Activated naive CD4-positive, alpha-beta T cell treated with anti-CD3 and anti-CD28 coated beads for 36 hours (primary cell): ENCODE results near the gene DTL. TPM values are rescaled to one million over a fixed set of nuclear protein-coding genes. Genes with fewer than 3 reads are reported as not detected.
"Not testable (repeated sequence)": the region's sequence is repeated elsewhere in the genome, so short reads cannot be mapped to it uniquely, and the experiment has no call there.

Experiments
- CTCF ChIA-PET: fragments of 350-600 bp; sonication (Branson Sonifier 250); formaldehyde crosslinking; loops from one replicate; lab custom pipeline; 2021; ENCODE audit warnings: antibody characterized with exemption; lab: Charles Lee
- DNase-seq: peaks from one replicate; pipeline ENCODE4 v3.0.0-alpha.2; 2020
- H3K27ac Mint-ChIP-seq: one replicate; pipeline ENCODE4 v1.8.0; 2021; ENCODE audit warnings: mild to moderate bottlenecking, mixed read lengths
- H3K27me3 Mint-ChIP-seq: one replicate; pipeline ENCODE4 v1.8.0; 2021; ENCODE audit warnings: low read depth, mixed read lengths
- H3K36me3 Mint-ChIP-seq: one replicate; pipeline ENCODE4 v1.8.0; 2021; ENCODE audit warnings: low read depth, mixed read lengths
- H3K4me1 Mint-ChIP-seq: one replicate; pipeline ENCODE4 v1.8.0; 2021; ENCODE audit warnings: low read depth, mixed read lengths
- H3K4me3 Mint-ChIP-seq: one replicate; pipeline ENCODE4 v1.8.0; 2021; ENCODE audit warnings: mild to moderate bottlenecking, moderate library complexity, mixed read lengths
- H3K9me3 Mint-ChIP-seq: one replicate; pipeline ENCODE4 v1.8.0; 2021; ENCODE audit warnings: mixed read lengths
- intact Hi-C: fragments of 100-400 bp; cut with micrococcal nuclease; formaldehyde crosslinking; loops from one replicate; pipeline ENCODE4 v1.15.1; 2023
- total RNA-seq, 2 experiments: library from RNA; stranded (reverse); gene quantifications; one replicate each; pipeline ENCODE4 v1.2.3, GENCODE V29; 2021

Gene DTL
- total RNA-seq, 2 experiments from 2014 or later, result 106 to 121 TPM

DNA sequence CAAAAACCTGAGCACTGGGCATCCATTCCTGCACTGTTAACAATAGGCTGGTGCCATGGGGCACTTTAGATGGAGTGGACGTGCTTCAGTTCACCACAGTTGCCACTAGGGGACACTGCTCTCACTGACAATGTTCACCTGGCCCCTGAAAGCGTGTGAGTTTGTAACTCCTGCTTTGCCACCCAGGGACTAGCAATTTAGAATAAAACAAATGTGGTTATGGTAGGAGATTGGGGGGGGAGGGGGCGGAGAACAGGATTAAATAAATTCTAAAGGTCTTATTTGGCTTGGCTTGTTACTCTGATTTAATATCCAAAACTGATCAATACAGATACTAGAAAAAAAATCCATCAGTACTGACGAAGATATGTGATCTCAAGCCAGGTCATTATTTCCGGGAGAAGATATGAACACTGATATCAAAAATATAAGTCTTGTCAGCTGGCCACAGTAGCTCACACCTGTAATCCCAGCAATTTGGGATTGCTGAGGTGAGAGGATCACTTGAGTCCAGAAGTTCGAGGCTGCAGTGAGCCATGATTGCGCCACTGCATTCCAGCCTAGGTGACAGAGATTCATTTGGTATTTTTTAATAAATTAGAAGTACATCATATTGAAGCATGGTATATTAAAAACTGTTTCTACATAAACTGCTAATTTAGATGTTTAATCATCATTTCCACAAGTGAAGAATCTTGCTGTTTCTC, 23.4 kb upstream of the DTL start:
- Mint-ChIP-seq H3K36me3 (peaks cover 21% of the 10 kb centered on the region), H3K4me1 (no peaks in the 10 kb centered on the region), H3K27ac (no peak overlapping the region), H3K4me3 (no peak overlapping the region), H3K9me3 (peaks cover 1% of the 10 kb centered on the region), H3K27me3 (no peaks in the 10 kb centered on the region)
- CTCF ChIA-PET, result interaction anchor here (0.8 to 2.7 kb wide), 11 partner anchors 17 to 444 kb away, joined by 3 to 32 read pairs (median 6); partner anchors contain the start of genes DTL and INTS7
- intact Hi-C loops, result loop anchor here (1.0 kb wide), 5 partner anchors 23 to 444 kb away; partner anchors contain the start of genes DTL and INTS7
- peak; percentile 84 for DNase-seq

DNA sequence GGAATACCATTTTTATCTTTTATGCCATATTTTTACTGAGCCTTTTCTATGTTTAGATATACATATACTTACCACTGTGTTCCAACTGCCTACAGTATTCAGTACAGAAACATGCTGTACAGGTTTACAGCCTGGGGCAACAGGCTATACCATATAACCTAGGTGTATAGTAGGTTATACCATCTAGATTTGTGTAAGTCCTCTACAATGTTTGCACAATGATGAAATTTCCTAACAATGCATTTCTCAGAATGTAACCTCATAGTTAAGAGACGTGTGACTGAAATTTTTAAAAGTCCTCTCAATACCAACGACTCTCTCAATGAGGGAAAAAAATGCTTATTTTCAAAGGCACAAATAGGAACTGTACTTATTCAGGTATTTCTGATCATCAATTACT, 21.9 kb upstream of the DTL start:
- no peak for DNase-seq
- no peak overlapping the region for H3K27ac Mint-ChIP-seq
- H3K4me3 Mint-ChIP-seq, result no peak overlapping the region
- H3K9me3 Mint-ChIP-seq, result peaks cover 1% of the 10 kb centered on the region
- no peaks in the 10 kb centered on the region for H3K27me3 Mint-ChIP-seq
- CTCF ChIA-PET, result interaction anchor here (0.7 to 2.7 kb wide), 13 partner anchors 8 to 444 kb away, joined by 3 to 32 read pairs (median 5); partner anchors contain the start of genes DTL, INTS7 and NEK2
- intact Hi-C loops, result no loop called here
- no peaks in the 10 kb centered on the region for H3K4me1 Mint-ChIP-seq
- peaks cover 19% of the 10 kb centered on the region for H3K36me3 Mint-ChIP-seq

DNA sequence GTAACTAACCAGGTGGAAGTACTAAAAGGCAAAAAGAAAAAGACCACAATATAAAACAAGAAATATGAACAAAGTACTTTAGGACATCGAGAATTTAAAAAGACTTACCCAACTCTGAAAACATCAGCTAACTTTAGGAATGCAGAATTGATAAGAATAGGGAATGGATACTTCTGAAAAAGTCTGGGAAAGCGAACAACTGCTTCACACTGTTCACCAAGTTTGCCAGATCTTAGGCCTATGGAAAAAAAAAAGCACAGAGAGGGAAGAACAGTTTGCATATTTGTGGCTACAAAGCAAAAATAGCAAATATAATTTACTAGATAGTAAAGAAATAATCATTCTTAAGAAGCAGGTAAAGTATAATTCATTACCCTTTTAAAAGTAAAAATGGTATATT, 14.6 kb upstream of the DTL start:
- H3K27me3 Mint-ChIP-seq, result no peaks in the 10 kb centered on the region
- intact Hi-C loops, result no loop called here
- CTCF ChIA-PET, result interaction anchor here (0.6 to 0.8 kb wide), 2 partner anchors 8 to 43 kb away, joined by 3 to 4 read pairs; no protein-coding TSS in a partner anchor
- peaks cover 16% of the 10 kb centered on the region for H3K36me3 Mint-ChIP-seq
- H3K27ac Mint-ChIP-seq, result no peak overlapping the region
- H3K4me3 Mint-ChIP-seq, result no peak overlapping the region
- H3K9me3 Mint-ChIP-seq, result peaks cover 1% of the 10 kb centered on the region
- H3K4me1 Mint-ChIP-seq, result peaks cover 6% of the 10 kb centered on the region
- DNase-seq, result no peak

DNA sequence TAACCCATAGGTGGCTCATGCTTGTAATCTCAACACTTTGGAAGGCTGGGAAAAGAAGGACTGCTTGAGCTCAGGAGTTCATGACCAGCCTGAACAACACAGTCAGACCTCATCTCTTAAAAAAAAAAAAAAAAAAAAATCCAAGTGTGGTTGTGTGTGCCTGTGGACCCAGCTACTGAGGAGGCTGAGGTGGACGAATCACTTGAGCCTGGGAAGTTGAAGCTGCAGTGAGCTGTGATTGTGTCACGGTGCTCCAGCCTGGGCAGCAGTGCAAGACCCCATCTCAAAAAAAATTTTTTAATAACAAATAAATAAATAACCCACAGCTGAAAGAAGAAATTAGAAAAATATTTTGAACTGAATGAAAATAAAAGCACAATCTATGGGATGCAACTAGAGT, 14.0 kb upstream of the DTL start:
- H3K9me3 Mint-ChIP-seq, result peaks cover 1% of the 10 kb centered on the region
- H3K4me3 Mint-ChIP-seq, result no peak overlapping the region
- intact Hi-C loops, result no loop called here
- H3K27ac Mint-ChIP-seq, result no peak overlapping the region
- H3K36me3 Mint-ChIP-seq, result peaks cover 13% of the 10 kb centered on the region
- H3K4me1 Mint-ChIP-seq, result peaks cover 6% of the 10 kb centered on the region
- no peak for DNase-seq
- H3K27me3 Mint-ChIP-seq, result no peaks in the 10 kb centered on the region
- CTCF ChIA-PET, result interaction anchor here (0.6 to 1.0 kb wide), 3 partner anchors 8 to 42 kb away, joined by 3 to 4 read pairs (median 3); no protein-coding TSS in a partner anchor

DNA sequence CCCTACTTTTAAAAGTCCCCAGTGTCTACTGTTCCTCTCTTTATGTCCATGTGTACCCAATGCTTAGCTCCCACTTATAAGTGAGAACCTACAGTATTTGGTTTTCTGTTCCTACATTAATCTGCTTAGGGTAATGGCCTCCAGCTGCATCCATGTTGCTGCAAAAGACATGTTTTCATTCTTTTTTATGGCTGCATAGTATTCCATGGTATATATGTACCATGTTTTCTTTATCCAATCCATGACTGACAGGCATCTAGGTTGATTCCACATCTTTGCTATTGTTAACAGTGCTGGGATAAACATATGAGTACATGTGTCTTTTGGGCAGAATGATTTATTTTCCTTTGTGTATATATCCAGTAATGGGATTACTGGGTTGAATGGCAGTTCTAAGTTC, 12.6 kb upstream of the DTL start:
- H3K27ac Mint-ChIP-seq, H3K4me1 Mint-ChIP-seq, H3K9me3 Mint-ChIP-seq, CTCF ChIA-PET, DNase-seq, H3K27me3 Mint-ChIP-seq, H3K4me3 Mint-ChIP-seq: not testable (repeated sequence)
- H3K36me3 Mint-ChIP-seq, result peaks cover 12% of the 10 kb centered on the region
- intact Hi-C loops, result loop anchor here (1.0 kb wide), 1 partner anchor 11 kb away; no protein-coding TSS in a partner anchor

DNA sequence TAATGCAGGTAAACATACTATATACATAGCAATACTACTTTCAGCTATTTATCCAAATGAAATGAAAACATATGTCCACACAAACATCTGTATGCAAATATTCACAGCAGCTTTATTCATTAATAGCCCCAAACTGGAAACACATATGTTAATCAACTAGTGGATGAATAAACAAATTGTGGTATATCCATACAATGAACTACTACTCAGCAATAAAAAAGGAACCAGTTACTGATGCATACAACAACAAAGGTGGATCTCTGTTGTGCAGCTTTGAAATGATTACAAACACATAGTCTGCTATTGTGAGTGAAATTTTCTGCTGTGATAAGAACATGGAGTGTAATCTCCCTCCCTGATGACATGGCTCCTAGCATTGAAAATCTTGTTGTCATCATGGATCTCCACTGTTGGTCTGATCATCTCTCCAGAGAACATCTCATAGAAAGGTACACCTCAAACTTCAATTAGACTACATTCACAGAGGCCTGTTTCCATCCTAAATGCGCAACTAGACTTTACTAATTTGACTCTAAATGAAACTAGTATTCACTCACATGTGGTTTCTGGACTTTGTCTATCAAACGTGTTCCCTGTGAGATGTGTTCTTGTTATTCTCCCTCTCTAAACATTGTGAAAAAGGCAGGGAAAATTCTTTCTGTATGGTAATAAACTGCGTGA, 10.9 kb upstream of the DTL start:
- CTCF ChIA-PET, result interaction anchor here (2.3 kb wide), 1 partner anchor 11 kb away, joined by 10 read pairs; the partner anchor contains the start of genes DTL and INTS7
- no peak overlapping the region for H3K4me3 Mint-ChIP-seq
- H3K4me1 Mint-ChIP-seq, result peaks cover 11% of the 10 kb centered on the region
- H3K36me3 Mint-ChIP-seq, result peaks cover 11% of the 10 kb centered on the region
- H3K9me3 Mint-ChIP-seq, result peaks cover 1% of the 10 kb centered on the region
- no peak for DNase-seq
- no peaks in the 10 kb centered on the region for H3K27me3 Mint-ChIP-seq
- no peak overlapping the region for H3K27ac Mint-ChIP-seq
- intact Hi-C loops, result no loop called here

DNA sequence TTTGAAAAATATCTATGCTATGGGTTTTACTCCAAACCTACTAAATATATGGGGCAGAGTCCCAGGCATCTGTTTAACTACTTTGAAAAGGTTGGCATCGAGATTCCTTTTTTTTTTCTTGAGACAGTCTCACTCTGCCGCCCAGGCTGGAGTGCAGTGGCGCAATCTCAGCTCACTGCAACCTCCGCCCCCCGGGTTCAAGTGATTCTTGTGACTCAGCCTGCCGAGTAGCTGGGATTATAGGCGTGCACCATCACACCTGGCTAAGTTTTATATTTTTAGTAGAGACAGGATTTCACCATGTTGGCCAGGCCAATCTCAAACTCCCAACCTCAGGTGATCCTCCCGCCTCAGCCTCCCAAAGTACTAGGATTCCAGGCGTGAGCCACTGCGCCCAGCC, 7.8 kb upstream of the DTL start:
- H3K9me3 Mint-ChIP-seq, H3K27me3 Mint-ChIP-seq, H3K27ac Mint-ChIP-seq, intact Hi-C loops, DNase-seq, H3K4me3 Mint-ChIP-seq: not testable (repeated sequence)
- H3K36me3 Mint-ChIP-seq, result peaks cover 13% of the 10 kb centered on the region
- peaks cover 38% of the 10 kb centered on the region for H3K4me1 Mint-ChIP-seq
- CTCF ChIA-PET, result interaction anchor here (0.7 to 1.0 kb wide), 2 partner anchors 8 to 18 kb away, joined by 4 to 5 read pairs; partner anchors contain the start of genes DTL and INTS7

DNA sequence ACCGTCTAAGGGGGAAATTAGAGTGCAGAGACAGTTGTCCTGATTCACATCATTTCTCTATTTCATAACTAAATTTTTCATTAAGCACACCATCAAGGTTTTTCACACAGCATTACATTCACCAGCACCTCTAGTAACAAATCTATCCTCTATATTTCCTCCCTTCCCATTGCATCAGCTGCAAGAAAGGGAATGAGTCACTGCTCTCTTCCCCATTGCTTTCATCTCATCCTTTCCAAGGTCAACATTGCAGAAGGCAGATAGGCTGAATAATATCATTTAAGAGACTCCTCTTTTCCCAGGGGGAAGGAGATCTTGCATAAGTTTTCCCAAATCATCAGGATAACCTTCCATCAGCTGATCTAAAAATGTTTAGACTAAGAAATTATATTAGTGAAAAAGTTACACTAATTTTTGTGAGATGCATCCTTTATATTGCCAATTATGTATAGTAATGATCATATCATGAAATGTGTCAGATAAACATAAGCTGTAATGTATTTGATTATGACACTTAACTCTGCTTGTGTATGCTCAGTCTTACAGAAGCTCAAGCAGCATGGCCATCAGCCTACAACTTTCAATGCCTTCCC, 4.5 kb upstream of the DTL start:
- no peak for DNase-seq
- Mint-ChIP-seq H3K9me3 (no peaks in the 10 kb centered on the region), H3K36me3 (peaks cover 7% of the 10 kb centered on the region), H3K27me3 (no peaks in the 10 kb centered on the region), H3K4me3 (no peak overlapping the region), H3K27ac (peak overlapping the region; percentile 71), H3K4me1 (peaks cover 43% of the 10 kb centered on the region)
- CTCF ChIA-PET, result interaction anchor here (1.4 to 3.2 kb wide), 2 partner anchors 18 to 33 kb away, joined by 4 to 17 read pairs; no protein-coding TSS in a partner anchor
- intact Hi-C loops, result loop anchor here (10.0 kb wide), 1 partner anchor 534 kb away; no protein-coding TSS in a partner anchor

DNA sequence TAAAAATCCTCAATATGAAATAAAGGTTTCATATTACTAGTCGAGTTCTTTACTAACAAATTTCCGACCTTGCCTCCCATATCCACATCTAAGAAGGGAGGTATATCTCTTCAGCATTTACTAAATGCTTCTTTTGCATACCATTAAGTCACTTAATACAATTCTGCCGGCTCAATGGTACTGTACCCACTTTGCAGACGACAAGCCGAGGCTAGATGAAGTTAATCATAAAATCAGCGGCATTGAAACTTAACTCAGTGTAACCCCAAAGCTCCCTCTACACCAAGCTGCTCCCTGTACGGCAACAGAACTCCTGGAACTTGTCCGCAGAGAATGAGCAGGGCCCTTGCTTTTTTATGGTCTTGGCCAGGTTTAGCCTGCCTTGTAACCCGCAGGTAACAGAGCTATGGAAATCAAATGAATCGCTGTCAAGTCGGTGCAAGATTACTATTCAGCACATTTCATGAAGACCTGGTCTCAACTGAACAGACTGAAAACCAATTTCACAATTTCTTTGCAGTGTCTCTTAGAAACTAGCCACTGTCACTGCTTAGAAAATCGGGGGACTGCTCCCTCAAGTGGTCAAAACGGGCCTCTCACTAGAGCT, 929 bp upstream of the DTL start:
- intact Hi-C loops, result loop anchor here (1.0 to 10.0 kb wide), 18 partner anchors 11 to 983 kb away; partner anchors contain the start of genes ANGEL2, ATF3, FLVCR1 and LPGAT1
- Mint-ChIP-seq H3K36me3 (peaks cover 37% of the 10 kb centered on the region), H3K9me3 (no peaks in the 10 kb centered on the region), H3K27ac (peak overlapping the region; percentile 98), H3K4me3 (peak overlapping the region; percentile 96), H3K4me1 (peaks cover 55% of the 10 kb centered on the region), H3K27me3 (peaks cover 6% of the 10 kb centered on the region)
- CTCF ChIA-PET, result interaction anchor here (0.6 to 5.2 kb wide), 22 partner anchors 9 to 618 kb away, joined by 3 to 32 read pairs (median 6); partner anchors contain the start of gene PPP2R5A
- peak; percentile 8 for DNase-seq

DNA sequence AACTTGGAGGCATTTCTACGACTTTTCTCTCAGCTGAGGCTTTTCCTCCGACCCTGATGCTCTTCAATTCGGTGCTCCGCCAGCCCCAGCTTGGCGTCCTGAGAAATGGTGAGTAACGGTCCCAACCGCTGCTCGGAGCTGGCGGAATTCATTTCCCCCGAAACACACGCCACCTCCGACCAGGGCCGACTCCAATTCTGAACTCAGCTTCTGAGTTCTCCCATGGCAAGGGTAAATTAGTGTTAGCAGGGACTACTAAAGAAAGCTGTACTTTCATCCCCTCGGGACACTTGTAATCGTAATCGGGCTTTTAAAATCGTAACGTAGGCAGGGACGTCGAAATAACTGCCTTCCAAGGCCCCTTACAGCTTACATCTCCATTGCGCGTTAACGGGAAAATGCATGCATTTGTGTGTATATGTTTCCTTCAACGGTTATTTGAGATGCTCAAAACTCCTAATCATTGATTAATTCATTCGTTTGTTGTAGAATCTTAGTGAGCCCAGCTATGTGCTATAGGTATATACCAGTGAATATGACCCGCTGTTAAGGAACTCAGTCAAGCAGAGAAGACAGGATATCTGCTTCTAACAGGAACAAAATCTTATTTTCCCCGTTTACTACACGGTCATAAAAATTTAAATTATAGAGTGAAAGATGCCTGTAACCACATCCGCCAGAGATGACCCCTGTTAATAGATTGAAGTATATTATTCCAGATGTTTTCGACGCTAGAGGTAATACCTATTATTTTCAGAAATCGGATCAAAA, 472 bp downstream of the DTL start:
- Mint-ChIP-seq H3K4me3 (peak overlapping the region; percentile 96), H3K9me3 (no peaks in the 10 kb centered on the region), H3K27me3 (peaks cover 7% of the 10 kb centered on the region), H3K4me1 (peaks cover 52% of the 10 kb centered on the region), H3K36me3 (peaks cover 44% of the 10 kb centered on the region), H3K27ac (peak overlapping the region; percentile 98)
- DNase-seq, result no peak
- CTCF ChIA-PET, result interaction anchor here (0.6 to 5.2 kb wide), 35 partner anchors 8 to 1014 kb away, joined by 3 to 32 read pairs (median 4); partner anchors contain the start of genes FLVCR1, NENF and PPP2R5A
- intact Hi-C loops, result loop anchor here (1.0 to 10.0 kb wide), 18 partner anchors 24 to 981 kb away; partner anchors contain the start of genes ANGEL2, ATF3, FLVCR1 and LPGAT1

DNA sequence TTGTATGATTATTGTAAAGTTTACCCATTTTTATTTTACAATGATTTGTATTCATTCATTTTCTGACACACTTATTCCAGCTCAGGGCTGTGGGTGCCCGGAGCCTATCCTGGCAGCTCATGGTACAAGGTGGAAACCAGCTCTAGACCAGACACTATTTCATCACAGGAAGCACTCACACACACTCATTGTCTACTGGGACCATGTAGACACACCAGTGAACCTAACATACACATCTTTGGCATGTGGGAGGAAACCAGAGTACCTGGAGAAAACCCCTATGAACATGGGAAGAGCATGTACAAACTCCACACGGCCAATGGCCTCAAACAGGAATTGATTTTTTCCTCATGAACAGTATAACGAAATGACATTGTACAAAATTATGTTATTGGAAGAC, 2.4 kb downstream of the DTL start:
- peaks cover 7% of the 10 kb centered on the region for H3K27me3 Mint-ChIP-seq
- DNase-seq, result no peak
- H3K27ac Mint-ChIP-seq, result no peak overlapping the region
- intact Hi-C loops, result loop anchor here (2.0 to 10.0 kb wide), 3 partner anchors 187 to 979 kb away; partner anchors contain the start of gene ANGEL2
- CTCF ChIA-PET, result interaction anchor here (0.7 kb wide), 1 partner anchor 418 kb away, joined by 3 read pairs; no protein-coding TSS in a partner anchor
- H3K36me3 Mint-ChIP-seq, result peaks cover 51% of the 10 kb centered on the region
- H3K9me3 Mint-ChIP-seq, result no peaks in the 10 kb centered on the region
- H3K4me1 Mint-ChIP-seq, result peaks cover 44% of the 10 kb centered on the region
- H3K4me3 Mint-ChIP-seq, result peak overlapping the region; percentile 51
